ENCODE data around the gene PSMB3.

GRCh38 chr17:38711792-38712571 lies 40.6 kb upstream of the PSMB3 start:
- no peak for TF ChIP-seq POLR2A (conservative IDR thresholded peaks at IDR 0.05)
- TF ChIP-seq EZH2 (IDR thresholded peaks at IDR 0.05; ENCODE audit: borderline replicate concordance, low read depth, low read length): no peak
- no peak for TF ChIP-seq ZEB2 (IDR thresholded peaks at IDR 0.05)
- TF ChIP-seq REST (IDR thresholded peaks at IDR 0.05; ENCODE audit: borderline replicate concordance): no peak
- no peak for TF ChIP-seq REST (CRISPR knock-in tag; IDR thresholded peaks at IDR 0.05; ENCODE audit: low read depth)
- TF ChIP-seq EHMT2 (IDR thresholded peaks at IDR 0.05): no peak

Data from K562 (cell line).